ENCODE data around the gene TMEM185B. TPM values are rescaled to one million over a fixed set of nuclear protein-coding genes. Genes with fewer than 3 reads are reported as not detected.

Gene TMEM185B
- total RNA-seq, 2 donors from 2014 or later, result 24.0 to 36.0 TPM

GRCh38 chr2:120209427-120210269, 13.6 kb downstream of the TMEM185B start:
- Histone ChIP-seq H3K27ac (no peak overlapping the region), H3K4me1 (ENCODE audit: control insufficient read depth in 1 of 2, low read depth in 2 of 2) (no peaks in the 10 kb centered on the region), H3K4me3 (no peak overlapping the region), H3K36me3 (no peaks in the 10 kb centered on the region), H3K9me3 (no peaks in the 10 kb centered on the region), H3K27me3 (replicated peaks; ENCODE audit: insufficient read depth) (no peaks in the 10 kb centered on the region)
- DNase-seq (ENCODE audit: low spot score) (no peak), ATAC-seq (ENCODE audit: insufficient number of reproducible peaks, low FRiP score, low read depth) (no peak)
- no peak for TF ChIP-seq CTCF (IDR thresholded peaks at IDR 0.05)

- H3K9me3 ChIP-seq, result no peaks in the 10 kb centered on the region
- peaks cover 0 to under 1% of the 10 kb centered on the region in 2 donors for H3K4me1 ChIP-seq (ENCODE audit: control insufficient read depth in 1 of 2, low read depth in 2 of 2)
- TF ChIP-seq CTCF (IDR thresholded peaks at IDR 0.05), result no peak
- no peaks in the 10 kb centered on the region for H3K27me3 ChIP-seq (replicated peaks; ENCODE audit: insufficient read depth)
- no peak for ATAC-seq (ENCODE audit: insufficient number of reproducible peaks, low FRiP score, low read depth)
- H3K4me3 ChIP-seq, result no peak overlapping the region
- H3K36me3 ChIP-seq, result no peaks in the 10 kb centered on the region
- no peak overlapping the region for H3K27ac ChIP-seq
- DNase-seq (ENCODE audit: low spot score), result no peak
These were observed 14.5 kb downstream of the TMEM185B start for GRCh38 chr2:120208381-120209353.

- ATAC-seq (ENCODE audit: insufficient number of reproducible peaks, low FRiP score, low read depth) (no peak), DNase-seq (ENCODE audit: low spot score) (no peak)
- TF ChIP-seq CTCF (IDR thresholded peaks at IDR 0.05), result no peak
- H3K9me3 ChIP-seq, result no peaks in the 10 kb centered on the region
- no peak overlapping the region for H3K4me3 ChIP-seq
- peaks cover 0 to 7% of the 10 kb centered on the region in 2 donors for H3K4me1 ChIP-seq (ENCODE audit: control insufficient read depth in 1 of 2, low read depth in 2 of 2)
- H3K27ac ChIP-seq, result no peak overlapping the region
- H3K36me3 ChIP-seq, result no peaks in the 10 kb centered on the region
- no peaks in the 10 kb centered on the region for H3K27me3 ChIP-seq (replicated peaks; ENCODE audit: insufficient read depth)
These were observed 17.1 kb downstream of the TMEM185B start for GRCh38 chr2:120206022-120206581.

GRCh38 chr2:120204945-120205670, 18.1 kb downstream of the TMEM185B start:
- Histone ChIP-seq H3K9me3 (no peaks in the 10 kb centered on the region), H3K4me1 (ENCODE audit: control insufficient read depth in 1 of 2, low read depth in 2 of 2) (peaks cover 0 to 7% of the 10 kb centered on the region in 2 donors), H3K27me3 (replicated peaks; ENCODE audit: insufficient read depth) (no peaks in the 10 kb centered on the region), H3K4me3 (no peak overlapping the region), H3K27ac (no peak overlapping the region), H3K36me3 (no peaks in the 10 kb centered on the region)
- DNase-seq (ENCODE audit: low spot score) (no peak), ATAC-seq (ENCODE audit: insufficient number of reproducible peaks, low FRiP score, low read depth) (no peak)
- TF ChIP-seq CTCF (IDR thresholded peaks at IDR 0.05), result no peak
